Anterior cingulate cortex (tissue), 58 donors: ENCODE measurements around the gene LGALS16.
"Not testable (repeated sequence)": the region's sequence is repeated elsewhere in the genome, so short reads cannot be mapped to it uniquely, and the experiment has no call there.

Source experiments
- DNase-seq, 58 donors: peaks; one replicate each; lab custom pipeline; 2025; lab: John Stamatoyannopoulos, UW

LGALS16 gene

GRCh38 chr19:39677961-39678889 is 22.5 kb downstream of the LGALS16 start:
- no peak for DNase-seq

- peak in 1 of 58 donors; percentile 2 for DNase-seq
Measured at GRCh38 chr19:39679056-39679790, 23.5 kb downstream of the LGALS16 start.

DNA sequence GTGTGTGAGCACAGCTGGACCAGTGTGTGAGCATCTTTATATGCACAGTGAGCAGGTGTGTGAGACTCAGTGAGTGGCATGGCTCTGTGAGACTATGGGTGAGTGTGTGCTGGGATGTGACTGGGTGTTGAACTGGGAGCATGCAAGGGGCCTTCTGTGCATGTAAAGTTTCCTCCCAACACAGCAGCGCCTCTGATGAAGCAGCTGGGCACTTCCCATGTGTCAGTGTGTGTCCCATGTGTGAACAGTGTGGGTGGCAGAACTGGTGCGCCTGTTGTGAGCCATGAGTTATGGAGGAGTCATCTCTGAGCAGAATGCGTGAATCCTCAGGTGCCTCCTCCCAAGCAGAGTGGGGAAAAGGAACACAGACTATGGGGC is 24.1 kb downstream of the LGALS16 start:
- peak in 5 of 58 donors; percentile 1 to 14 (median 4) for DNase-seq

DNA sequence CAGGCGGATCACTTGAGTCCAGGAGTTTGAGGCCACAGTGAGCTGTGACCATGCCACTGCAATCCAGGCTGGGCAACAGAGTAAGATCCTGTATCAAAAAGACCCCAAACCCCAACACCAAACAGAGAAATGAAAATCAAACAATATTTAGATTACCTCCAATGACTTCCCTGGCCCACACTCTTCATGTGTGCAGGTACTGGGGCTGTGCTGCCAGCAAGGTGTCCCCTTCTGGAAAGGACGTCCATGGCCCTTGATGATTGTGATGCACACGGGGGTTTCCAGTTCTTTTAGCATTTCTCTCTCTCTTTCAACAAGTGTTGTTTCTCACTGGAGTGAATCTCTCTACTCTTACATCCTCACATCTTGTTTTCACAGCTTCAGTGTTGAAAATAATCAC is 24.9 kb downstream of the LGALS16 start:
- DNase-seq, result no peak

DNA sequence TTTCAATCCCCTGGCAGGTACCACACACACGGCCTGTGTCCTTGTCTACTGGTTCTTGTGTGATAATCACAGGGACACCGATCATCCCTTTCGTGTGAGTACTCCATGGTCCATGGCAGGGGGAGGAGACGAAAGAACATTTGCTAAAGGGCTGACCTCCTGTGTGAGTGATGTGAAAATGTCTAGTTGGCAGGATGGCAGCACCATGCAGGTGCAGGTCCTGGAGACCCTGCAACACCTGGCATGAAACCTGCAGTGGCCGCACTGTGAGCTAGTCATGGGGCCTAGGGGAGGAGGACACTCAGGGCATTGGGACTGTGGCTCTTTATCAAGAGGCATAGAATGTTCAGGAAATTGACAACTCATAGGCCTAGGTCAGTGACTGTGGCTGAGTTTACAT is 25.7 kb downstream of the LGALS16 start:
- no peak for DNase-seq

DNA sequence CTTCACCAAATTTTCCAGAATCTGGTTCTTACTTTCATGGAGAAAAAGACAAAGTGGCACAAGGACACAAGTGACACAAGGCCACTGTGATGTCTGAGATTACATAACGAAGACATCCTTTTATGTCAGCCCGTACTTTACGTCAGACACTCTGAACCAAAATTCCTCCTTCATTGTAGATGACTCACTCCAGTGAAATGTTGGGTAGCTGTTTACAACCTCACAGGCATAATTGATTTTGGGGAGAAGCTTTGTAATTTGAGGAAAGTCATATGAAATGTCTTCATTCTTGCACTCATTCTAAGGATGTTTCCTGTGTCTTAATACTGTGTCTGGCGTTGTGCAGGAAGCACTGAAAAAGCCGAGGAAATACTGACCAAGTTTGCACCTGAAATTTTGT is 28.6 kb downstream of the LGALS16 start:
- no peak for DNase-seq

- DNase-seq, result no peak
Measured at GRCh38 chr19:39686739-39687138, 31.0 kb downstream of the LGALS16 start.

- DNase-seq, result not testable (repeated sequence)
Measured at GRCh38 chr19:39688637-39689036, 32.9 kb downstream of the LGALS16 start.

DNA sequence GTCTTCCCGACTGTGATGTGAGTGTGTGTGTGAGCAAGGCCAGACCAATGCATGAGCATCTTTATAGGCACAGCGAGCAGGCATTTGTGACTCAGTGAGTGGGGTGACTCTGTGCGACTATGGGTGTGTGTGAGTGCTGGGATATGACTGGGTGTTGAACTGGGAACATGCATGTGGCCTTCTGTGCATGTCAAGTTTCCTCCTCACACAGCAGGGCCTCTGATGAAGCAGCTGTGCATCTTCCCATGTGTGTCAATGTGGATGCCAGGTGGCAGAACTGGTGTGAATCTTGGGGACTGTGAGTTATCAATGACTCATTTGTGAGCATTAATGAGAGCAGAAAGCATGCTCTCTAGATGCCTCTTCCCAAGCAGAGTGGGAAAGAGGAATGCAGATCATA is 36.5 kb downstream of the LGALS16 start:
- DNase-seq, result no peak

GRCh38 chr19:39692822-39693221 is 37.1 kb downstream of the LGALS16 start:
- DNase-seq, result no peak

- no peak for DNase-seq
Measured at GRCh38 chr19:39695759-39696158, 40.0 kb downstream of the LGALS16 start.

- DNase-seq, result no peak
Measured at GRCh38 chr19:39696387-39696786, 40.7 kb downstream of the LGALS16 start.

DNA sequence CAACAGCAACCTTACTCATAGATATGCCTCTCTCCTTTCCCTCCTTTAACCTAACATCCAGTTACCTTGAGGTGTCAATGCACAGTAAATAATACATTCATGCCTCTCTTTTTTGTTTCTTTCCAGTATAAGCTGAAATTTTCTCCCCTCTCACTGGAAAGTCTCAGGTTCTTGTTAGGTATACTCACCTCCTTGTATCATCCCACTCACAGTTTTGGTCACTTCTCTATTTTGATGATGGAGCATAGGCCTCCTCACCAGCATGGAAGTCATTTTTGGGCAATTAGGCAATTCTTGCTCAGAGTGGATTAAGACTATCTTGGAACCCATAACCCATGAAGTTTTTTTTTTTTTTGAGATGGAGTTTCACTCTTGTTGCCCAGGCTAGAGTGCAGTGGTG is 42.8 kb downstream of the LGALS16 start:
- DNase-seq, result no peak

DNA sequence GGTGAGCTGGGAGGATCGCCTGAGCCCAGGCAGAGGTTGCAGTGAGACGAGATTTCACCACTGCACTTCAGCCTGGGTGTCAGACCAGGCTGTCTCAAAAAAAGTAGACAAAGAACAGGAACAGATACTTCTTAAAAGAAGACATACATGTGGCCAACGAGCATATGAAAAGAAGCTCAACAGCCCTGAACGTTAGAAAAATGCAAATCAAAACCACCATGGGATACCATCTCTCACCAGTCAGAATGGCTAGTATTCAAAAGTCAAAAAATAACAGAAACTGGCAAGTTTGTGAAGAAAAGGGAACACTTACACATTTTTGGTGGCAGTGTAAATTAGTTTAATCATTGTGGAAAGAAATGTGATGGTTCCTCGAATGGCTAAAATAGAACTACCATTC is 45.6 kb downstream of the LGALS16 start:
- no peak for DNase-seq

GRCh38 chr19:39704181-39705044 is 48.7 kb downstream of the LGALS16 start, which contains the start of gene LGALS14:
Gene LGALS14 (plus strand): TSS chr19:39704481. CDS start chr19:39704529, 48 bp downstream.
- DNase-seq, result no peak

GRCh38 chr19:39705578-39706188 is 50.0 kb downstream of the LGALS16 start:
- DNase-seq, result no peak

- DNase-seq, result no peak
Measured at GRCh38 chr19:39708594-39708993, 52.9 kb downstream of the LGALS16 start.

DNA sequence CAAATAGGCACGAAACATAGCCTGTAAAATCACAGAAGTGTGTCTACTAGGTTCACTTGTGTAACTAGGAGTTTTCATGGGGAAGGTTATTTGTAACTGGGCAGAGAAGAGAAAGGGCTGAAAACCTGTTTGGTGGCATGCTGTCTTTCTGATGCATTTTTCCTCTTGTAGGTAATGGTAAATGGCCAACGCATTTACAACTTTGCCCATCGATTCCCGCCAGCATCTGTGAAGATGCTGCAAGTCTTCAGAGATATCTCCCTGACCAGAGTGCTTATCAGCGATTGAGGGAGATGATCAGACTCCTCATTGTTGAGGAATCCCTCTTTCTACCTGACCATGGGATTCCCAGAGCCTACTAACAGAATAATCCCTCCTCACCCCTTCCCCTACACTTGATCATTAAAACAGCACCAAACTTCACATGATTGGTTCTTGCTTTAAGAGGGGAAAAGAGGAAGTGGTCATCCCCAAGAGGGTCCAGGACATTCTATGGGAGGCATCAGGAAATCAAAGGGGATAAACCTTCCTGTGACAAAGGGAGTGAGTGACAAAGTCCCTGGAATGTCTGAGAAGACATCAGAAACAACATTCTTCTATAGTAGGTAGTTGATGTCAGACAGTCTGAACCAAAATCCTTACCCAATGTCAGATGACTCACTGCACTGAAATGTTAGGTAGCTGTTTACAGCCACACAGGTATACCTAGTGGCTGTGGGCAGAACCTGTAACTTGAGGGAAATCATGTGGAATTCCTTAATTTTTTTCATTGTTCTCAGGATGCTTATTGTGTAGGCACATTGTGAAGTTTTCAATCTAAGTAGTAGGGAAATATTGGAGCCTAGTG is 53.5 kb downstream of the LGALS16 start:
- DNase-seq, result no peak
